ENCODE data around the gene OPA3. TPM values are rescaled to one million over a fixed set of nuclear protein-coding genes. Genes with fewer than 3 reads are reported as not detected.
A peak's percentile ranks its signal among the peaks of the same experiment; 100 is the strongest.

OPA3 gene
- total and polyA plus RNA-seq, 2 experiments from 2014 or later, result 13.7 to 26.7 TPM

DNA sequence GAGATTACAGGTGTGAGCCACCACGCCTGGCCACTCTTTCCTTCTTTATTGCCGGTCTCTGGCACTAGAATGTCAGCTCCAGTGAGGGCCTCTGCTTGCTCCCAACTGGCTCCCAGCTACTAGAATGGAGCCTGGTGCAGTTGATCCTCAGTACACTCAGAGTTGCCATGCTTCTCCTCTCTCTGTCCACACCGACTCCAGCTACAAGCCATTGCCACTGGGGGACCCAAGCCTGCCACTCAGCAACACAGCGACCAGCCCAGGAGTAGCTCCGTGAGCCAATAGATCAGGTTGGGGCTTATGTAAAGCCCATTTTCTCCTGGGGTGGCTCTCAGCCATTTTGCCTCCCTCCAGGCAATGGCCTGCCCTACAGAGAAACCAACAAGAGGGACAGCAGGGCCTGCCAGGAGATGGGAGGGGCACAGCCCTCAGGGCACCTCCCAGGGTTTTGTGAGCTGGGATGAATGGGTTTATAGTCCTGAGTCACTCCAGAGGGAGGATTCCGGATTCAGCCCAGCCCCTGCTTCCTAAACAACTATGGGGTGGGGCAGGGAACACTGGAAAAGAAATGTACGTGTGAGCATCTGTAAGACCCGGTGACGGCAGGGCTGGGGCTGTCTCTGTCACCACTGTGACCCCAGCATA lies 36.5 kb downstream of the OPA3 start:
- TF ChIP-seq, protein P1, sequence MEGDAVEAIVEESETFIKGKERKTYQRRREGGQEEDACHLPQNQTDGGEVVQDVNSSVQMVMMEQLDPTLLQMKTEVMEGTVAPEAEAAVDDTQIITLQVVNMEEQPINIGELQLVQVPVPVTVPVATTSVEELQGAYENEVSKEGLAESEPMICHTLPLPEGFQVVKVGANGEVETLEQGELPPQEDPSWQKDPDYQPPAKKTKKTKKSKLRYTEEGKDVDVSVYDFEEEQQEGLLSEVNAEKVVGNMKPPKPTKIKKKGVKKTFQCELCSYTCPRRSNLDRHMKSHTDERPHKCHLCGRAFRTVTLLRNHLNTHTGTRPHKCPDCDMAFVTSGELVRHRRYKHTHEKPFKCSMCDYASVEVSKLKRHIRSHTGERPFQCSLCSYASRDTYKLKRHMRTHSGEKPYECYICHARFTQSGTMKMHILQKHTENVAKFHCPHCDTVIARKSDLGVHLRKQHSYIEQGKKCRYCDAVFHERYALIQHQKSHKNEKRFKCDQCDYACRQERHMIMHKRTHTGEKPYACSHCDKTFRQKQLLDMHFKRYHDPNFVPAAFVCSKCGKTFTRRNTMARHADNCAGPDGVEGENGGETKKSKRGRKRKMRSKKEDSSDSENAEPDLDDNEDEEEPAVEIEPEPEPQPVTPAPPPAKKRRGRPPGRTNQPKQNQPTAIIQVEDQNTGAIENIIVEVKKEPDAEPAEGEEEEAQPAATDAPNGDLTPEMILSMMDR (IDR thresholded peaks at IDR 0.05; ENCODE audit: low read depth, low read length), result no peak
- H3K4me1 ChIP-seq (ENCODE audit: low read depth), result no peaks in the 10 kb centered on the region
- H3K27ac ChIP-seq, result no peak overlapping the region
- H3K4me3 ChIP-seq, result no peak overlapping the region
- DNase-seq (ENCODE audit: low read depth in 1 of 2, low spot score in 1 of 2), result peak in 1 of 2 donors; percentile 29
- no peaks in the 10 kb centered on the region for H3K27me3 ChIP-seq
- H3K36me3 ChIP-seq, result no peaks in the 10 kb centered on the region
- no peaks in the 10 kb centered on the region for H3K9me3 ChIP-seq (ENCODE audit: low read depth)

- TF ChIP-seq, protein P1 (IDR thresholded peaks at IDR 0.05; ENCODE audit: low read depth, low read length), result no peak
- Histone ChIP-seq H3K27me3 (no peaks in the 10 kb centered on the region), H3K36me3 (no peaks in the 10 kb centered on the region), H3K27ac (no peak overlapping the region), H3K4me1 (ENCODE audit: low read depth) (no peaks in the 10 kb centered on the region), H3K9me3 (ENCODE audit: low read depth) (no peaks in the 10 kb centered on the region), H3K4me3 (no peak overlapping the region)
- DNase-seq (ENCODE audit: low read depth in 1 of 2, low spot score in 1 of 2), result no peak
These were observed 37.3 kb downstream of the OPA3 start for GRCh38 chr19:45547211-45547770.

DNA sequence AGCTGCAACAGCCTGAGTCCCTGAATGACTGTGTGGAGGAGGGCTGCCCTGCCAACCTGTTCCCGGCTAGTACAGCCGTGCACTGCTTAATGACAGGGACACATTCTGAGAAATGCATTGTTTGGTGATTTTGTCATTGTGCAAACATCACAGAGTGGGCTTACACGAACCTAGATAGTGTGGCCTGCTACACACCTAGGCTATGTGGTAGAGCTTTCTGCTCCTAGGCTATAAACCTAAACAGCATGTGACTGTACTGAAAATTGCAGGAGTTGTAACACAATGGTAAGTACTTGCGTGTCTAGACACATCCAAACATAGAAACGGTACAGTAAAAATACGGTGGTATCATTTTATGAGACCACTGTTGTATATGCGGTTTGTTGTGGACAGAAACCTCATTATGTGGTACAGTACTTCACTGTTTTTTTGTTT lies 42.4 kb downstream of the OPA3 start:
- H3K27me3 ChIP-seq, result no peaks in the 10 kb centered on the region
- H3K4me3 ChIP-seq, result no peak overlapping the region
- no peaks in the 10 kb centered on the region for H3K36me3 ChIP-seq
- no peak overlapping the region for H3K27ac ChIP-seq
- TF ChIP-seq, protein P1 (IDR thresholded peaks at IDR 0.05; ENCODE audit: low read depth, low read length), result no peak
- no peaks in the 10 kb centered on the region for H3K9me3 ChIP-seq (ENCODE audit: low read depth)
- no peak for DNase-seq (ENCODE audit: low read depth in 1 of 2, low spot score in 1 of 2)
- H3K4me1 ChIP-seq (ENCODE audit: low read depth), result no peaks in the 10 kb centered on the region

- no peaks in the 10 kb centered on the region for H3K27me3 ChIP-seq
- no peak for DNase-seq (ENCODE audit: low read depth in 1 of 2, low spot score in 1 of 2)
- no peaks in the 10 kb centered on the region for H3K9me3 ChIP-seq (ENCODE audit: low read depth)
- no peak overlapping the region for H3K4me3 ChIP-seq
- TF ChIP-seq, protein P1 (IDR thresholded peaks at IDR 0.05; ENCODE audit: low read depth, low read length), result no peak
- H3K27ac ChIP-seq, result no peak overlapping the region
- H3K4me1 ChIP-seq (ENCODE audit: low read depth), result no peaks in the 10 kb centered on the region
- H3K36me3 ChIP-seq, result no peaks in the 10 kb centered on the region
These were observed 45.1 kb downstream of the OPA3 start for GRCh38 chr19:45539459-45539858.

- DNase-seq (ENCODE audit: low read depth in 1 of 2, low spot score in 1 of 2), result no peak
- Histone ChIP-seq H3K27me3 (peaks cover 5% of the 10 kb centered on the region), H3K36me3 (no peaks in the 10 kb centered on the region)
These were observed 53.3 kb downstream of the OPA3 start for GRCh38 chr19:45531349-45531748.

More at GRCh38 chr19:45531349-45531748, 53.3 kb downstream of the OPA3 start:
- Histone ChIP-seq H3K4me3 (no peak overlapping the region), H3K4me1 (ENCODE audit: low read depth) (no peaks in the 10 kb centered on the region), H3K9me3 (ENCODE audit: low read depth) (no peaks in the 10 kb centered on the region), H3K27ac (no peak overlapping the region)
- TF ChIP-seq, protein P1 (IDR thresholded peaks at IDR 0.05; ENCODE audit: low read depth, low read length), result no peak
